Neural progenitor cell (in vitro differentiated cells): ENCODE data around the gene UGT2A3. TPM values are rescaled to one million over a fixed set of nuclear protein-coding genes. Genes with fewer than 3 reads are reported as not detected.

Source experiments
- DNase-seq: peaks from one replicate; pipeline ENCODE4 v3.0.0-alpha.2; 2016; ENCODE audit warnings: low spot score
- H2AFZ ChIP-seq: fragments of 200-600 bp; sonication (generic); replicated peaks from 2 replicates; pipeline ENCODE4 v1.6.1; 2016; ENCODE audit warnings: antibody characterized with exemption
- H3F3A ChIP-seq: fragments of 200-600 bp; sonication (generic); 2 replicates; pipeline ENCODE4 v1.6.1; 2016; ENCODE audit warnings: antibody characterized with exemption, low read depth
- H3K27ac ChIP-seq: fragments of 200-600 bp; sonication (generic); 2 replicates; pipeline ENCODE4 v1.5.1; 2016; ENCODE audit warnings: mild to moderate bottlenecking
- H3K27me3 ChIP-seq: fragments of 200-600 bp; sonication (generic); 2 replicates; pipeline ENCODE4 v1.6.1; 2016; ENCODE audit warnings: mild to moderate bottlenecking, moderate library complexity
- H3K36me3 ChIP-seq: fragments of 200-600 bp; sonication (generic); 2 replicates; pipeline ENCODE4 v1.5.1; 2016
- H3K4me1 ChIP-seq: fragments of 200-600 bp; sonication (generic); 2 replicates; pipeline ENCODE4 v1.6.1; 2016; ENCODE audit warnings: mixed run types
- H3K4me2 ChIP-seq: fragments of 200-600 bp; sonication (generic); 2 replicates; pipeline ENCODE4 v1.6.1; 2016
- H3K4me3 ChIP-seq: fragments of 200-600 bp; sonication (generic); 2 replicates; pipeline ENCODE4 v1.5.1; 2016
- H3K79me2 ChIP-seq: fragments of 200-600 bp; sonication (generic); 2 replicates; pipeline ENCODE4 v1.6.1; 2016; ENCODE audit warnings: low read depth
- H3K9ac ChIP-seq: fragments of 200-600 bp; sonication (generic); 2 replicates; pipeline ENCODE4 v1.6.1; 2016
- H3K9me3 ChIP-seq: fragments of 200-600 bp; sonication (generic); 2 replicates; pipeline ENCODE4 v1.5.1; 2016; ENCODE audit warnings: low read depth
- H4K20me1 ChIP-seq: fragments of 200-600 bp; sonication (generic); 2 replicates; pipeline ENCODE4 v1.6.1; 2016; ENCODE audit warnings: low read depth
- H3K27ac Mint-ChIP-seq: 3 replicates; pipeline ENCODE4 v1.8.0; 2021; ENCODE audit warnings: mixed read lengths
- H3K27me3 Mint-ChIP-seq: 2 replicates; pipeline ENCODE4 v1.8.0; 2022; ENCODE audit warnings: low read depth, mild to moderate bottlenecking, inconsistent platforms, moderate library complexity, mixed read lengths; ENCODE audit not compliant: insufficient read depth
- H3K36me3 Mint-ChIP-seq: 3 replicates; pipeline ENCODE4 v1.8.0; 2021; ENCODE audit warnings: mixed read lengths
- H3K4me1 Mint-ChIP-seq: 3 replicates; pipeline ENCODE4 v1.8.0; 2021; ENCODE audit warnings: mixed read lengths
- H3K4me3 Mint-ChIP-seq: 3 replicates; pipeline ENCODE4 v1.8.0; 2021; ENCODE audit warnings: mild to moderate bottlenecking, moderate library complexity, mixed read lengths
- H3K9me3 Mint-ChIP-seq: 3 replicates; pipeline ENCODE4 v1.8.0; 2020; ENCODE audit warnings: mixed read lengths
- EZH2 ChIP-seq: fragments of 200-600 bp; sonication (generic); IDR thresholded peaks from 2 replicates; pipeline ENCODE4 v1.6.1; 2017; ENCODE audit warnings: antibody characterized with exemption, mild to moderate bottlenecking, moderate library complexity
- EZH2phosphoT487 ChIP-seq: fragments of 200-600 bp; sonication (generic); IDR thresholded peaks from 2 replicates; pipeline ENCODE4 v1.6.1; 2017; ENCODE audit warnings: antibody characterized with exemption
- total RNA-seq: library from RNA; depleted of rRNA; stranded (reverse); fragments of >200 nt; gene quantifications from 2 replicates; pipeline ENCODE4 v1.2.3, GENCODE V29; 2015; ENCODE audit warnings: low replicate concordance
- TF ChIP-seq, protein P1 (sequence below): fragments of 200-600 bp; sonication (generic); IDR thresholded peaks from 2 replicates; pipeline ENCODE4 v1.5.1; 2017; ENCODE audit warnings: antibody characterized with exemption, mild to moderate bottlenecking

Gene UGT2A3
- total RNA-seq, 1 donor from 2014 or later = not detected

DNA sequence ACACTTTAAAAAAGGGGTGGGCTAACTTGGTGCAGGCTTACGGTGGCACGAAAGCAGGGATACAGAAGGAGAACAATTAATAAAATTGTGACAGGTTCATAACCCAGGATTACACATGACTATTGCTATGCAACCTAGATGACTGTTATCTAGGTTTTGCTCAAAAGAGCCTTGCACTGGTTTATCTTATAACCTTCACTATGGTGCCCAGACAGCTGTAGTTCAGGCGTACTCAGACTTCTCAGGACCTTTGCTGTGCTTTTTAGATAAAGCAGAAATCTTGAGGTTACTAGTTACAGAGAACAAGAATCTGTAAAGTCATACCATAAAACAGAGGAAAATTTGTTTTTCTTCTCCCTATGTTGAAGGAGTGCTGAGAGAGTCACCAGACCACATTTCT is 44.4 kb downstream of the UGT2A3 start:
- no peak overlapping the region for H3K27ac Mint-ChIP-seq
- no peak overlapping the region for H3K4me3 Mint-ChIP-seq
- no peaks in the 10 kb centered on the region for H3K36me3 Mint-ChIP-seq
- H3K9ac ChIP-seq = no peak overlapping the region
- no peak overlapping the region for H3K27ac ChIP-seq
- H3K36me3 ChIP-seq = no peaks in the 10 kb centered on the region
- H3K4me1 ChIP-seq = peaks cover 14% of the 10 kb centered on the region
- peak overlapping the region; percentile 97 for H2AFZ ChIP-seq
- no peak for TF ChIP-seq EZH2
- TF ChIP-seq EZH2phosphoT487 = no peak
- TF ChIP-seq, protein P1, sequence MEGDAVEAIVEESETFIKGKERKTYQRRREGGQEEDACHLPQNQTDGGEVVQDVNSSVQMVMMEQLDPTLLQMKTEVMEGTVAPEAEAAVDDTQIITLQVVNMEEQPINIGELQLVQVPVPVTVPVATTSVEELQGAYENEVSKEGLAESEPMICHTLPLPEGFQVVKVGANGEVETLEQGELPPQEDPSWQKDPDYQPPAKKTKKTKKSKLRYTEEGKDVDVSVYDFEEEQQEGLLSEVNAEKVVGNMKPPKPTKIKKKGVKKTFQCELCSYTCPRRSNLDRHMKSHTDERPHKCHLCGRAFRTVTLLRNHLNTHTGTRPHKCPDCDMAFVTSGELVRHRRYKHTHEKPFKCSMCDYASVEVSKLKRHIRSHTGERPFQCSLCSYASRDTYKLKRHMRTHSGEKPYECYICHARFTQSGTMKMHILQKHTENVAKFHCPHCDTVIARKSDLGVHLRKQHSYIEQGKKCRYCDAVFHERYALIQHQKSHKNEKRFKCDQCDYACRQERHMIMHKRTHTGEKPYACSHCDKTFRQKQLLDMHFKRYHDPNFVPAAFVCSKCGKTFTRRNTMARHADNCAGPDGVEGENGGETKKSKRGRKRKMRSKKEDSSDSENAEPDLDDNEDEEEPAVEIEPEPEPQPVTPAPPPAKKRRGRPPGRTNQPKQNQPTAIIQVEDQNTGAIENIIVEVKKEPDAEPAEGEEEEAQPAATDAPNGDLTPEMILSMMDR = no peak
- no peak overlapping the region for H3K4me3 ChIP-seq
- H3K79me2 ChIP-seq = no peaks in the 10 kb centered on the region
- H4K20me1 ChIP-seq = no peaks in the 10 kb centered on the region
- peaks cover 17% of the 10 kb centered on the region for H3F3A ChIP-seq
- no peaks in the 10 kb centered on the region for H3K9me3 Mint-ChIP-seq
- H3K4me2 ChIP-seq = no peak overlapping the region
- no peaks in the 10 kb centered on the region for H3K9me3 ChIP-seq
- H3K27me3 ChIP-seq = no peaks in the 10 kb centered on the region
- peaks cover 24% of the 10 kb centered on the region for H3K4me1 Mint-ChIP-seq
- peaks cover 3% of the 10 kb centered on the region for H3K27me3 Mint-ChIP-seq
- DNase-seq = no peak

DNA sequence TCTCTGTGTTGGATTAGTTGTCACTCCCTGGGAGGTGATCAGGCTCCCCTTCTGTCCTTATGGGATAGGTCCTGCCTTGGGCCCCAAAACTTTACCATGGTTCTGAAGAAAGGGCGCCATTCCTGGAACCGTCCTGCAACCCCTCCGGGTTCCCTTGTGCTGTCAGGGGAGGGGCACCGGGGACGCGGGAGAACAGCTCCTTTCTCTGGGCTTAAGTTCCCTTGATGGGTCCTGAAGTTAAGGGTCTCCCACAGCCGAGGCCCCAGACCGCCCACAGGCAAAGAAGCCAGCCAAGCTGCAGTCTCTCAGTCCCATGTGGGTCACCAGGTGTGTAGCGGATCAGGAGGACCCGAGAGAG is 44.8 kb downstream of the UGT2A3 start:
- Mint-ChIP-seq H3K4me1 (peaks cover 24% of the 10 kb centered on the region), H3K9me3 (no peaks in the 10 kb centered on the region), H3K27me3 (peaks cover 3% of the 10 kb centered on the region), H3K4me3 (no peak overlapping the region), H3K36me3 (no peaks in the 10 kb centered on the region), H3K27ac (no peak overlapping the region)
- Histone ChIP-seq H3F3A (peaks cover 17% of the 10 kb centered on the region), H4K20me1 (no peaks in the 10 kb centered on the region), H3K79me2 (no peaks in the 10 kb centered on the region), H3K9ac (no peak overlapping the region), H3K4me2 (peak overlapping the region; percentile 72), H3K27ac (no peak overlapping the region), H3K27me3 (no peaks in the 10 kb centered on the region), H3K9me3 (no peaks in the 10 kb centered on the region), H3K4me3 (peak overlapping the region; percentile 42), H3K4me1 (peaks cover 14% of the 10 kb centered on the region), H2AFZ (peak overlapping the region; percentile 97), H3K36me3 (no peaks in the 10 kb centered on the region)
- peak; percentile 18 for DNase-seq
- TF ChIP-seq EZH2phosphoT487 (no peak), EZH2 (no peak)
- TF ChIP-seq, protein P1 = no peak

DNA sequence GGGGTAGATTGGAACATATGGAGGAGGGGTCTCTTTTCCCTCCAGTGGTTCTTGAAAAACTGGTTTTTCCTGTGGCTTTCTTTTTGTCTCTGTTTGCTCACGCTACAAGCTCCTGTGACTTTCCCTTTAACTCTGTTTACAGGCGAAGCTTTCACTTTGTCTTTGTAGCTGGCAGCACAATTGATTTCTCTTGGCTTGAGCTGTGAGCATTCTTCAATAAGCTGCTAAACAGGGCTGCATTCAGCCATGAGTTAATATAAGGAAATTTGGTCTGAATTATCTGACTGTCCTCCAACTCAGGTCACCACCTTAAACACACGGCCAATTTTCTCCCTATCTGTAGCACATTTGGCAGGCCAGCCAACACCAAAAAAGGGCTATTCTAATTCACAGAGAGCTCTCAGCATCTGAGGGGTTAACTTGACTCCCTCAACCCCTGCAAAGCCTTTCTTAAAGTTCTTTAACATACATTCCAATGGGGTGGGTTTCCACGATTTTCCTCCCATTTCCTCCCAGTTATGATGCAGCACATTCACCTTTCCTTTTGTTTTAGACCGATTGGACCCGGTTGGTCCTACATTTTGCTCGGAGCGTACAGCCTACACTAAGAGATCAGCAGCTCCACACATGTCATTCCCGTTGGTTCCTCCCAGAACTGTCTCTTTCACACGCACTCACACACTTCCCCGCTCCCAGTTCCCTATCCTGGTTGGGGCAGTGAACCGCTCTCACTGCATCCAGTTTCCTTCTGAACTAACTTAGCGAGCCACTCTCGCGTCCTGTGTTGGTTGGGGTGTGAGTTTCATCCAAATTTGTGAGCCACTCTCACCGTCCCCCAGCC is 45.4 kb downstream of the UGT2A3 start:
- H3K36me3 ChIP-seq = no peaks in the 10 kb centered on the region
- H3K9me3 Mint-ChIP-seq = no peaks in the 10 kb centered on the region
- peaks cover 3% of the 10 kb centered on the region for H3K27me3 Mint-ChIP-seq
- no peak overlapping the region for H3K27ac ChIP-seq
- H3K36me3 Mint-ChIP-seq = no peaks in the 10 kb centered on the region
- no peaks in the 10 kb centered on the region for H4K20me1 ChIP-seq
- H3K79me2 ChIP-seq = no peaks in the 10 kb centered on the region
- no peak overlapping the region for H3K9ac ChIP-seq
- H3K4me1 Mint-ChIP-seq = peaks cover 24% of the 10 kb centered on the region
- peak overlapping the region; percentile 72 for H3K4me2 ChIP-seq
- no peak overlapping the region for H3K27ac Mint-ChIP-seq
- H2AFZ ChIP-seq = peak overlapping the region; percentile 97
- peaks cover 14% of the 10 kb centered on the region for H3K4me1 ChIP-seq
- H3F3A ChIP-seq = peaks cover 17% of the 10 kb centered on the region
- H3K27me3 ChIP-seq = no peaks in the 10 kb centered on the region
- DNase-seq = peak; percentile 54
- H3K4me3 Mint-ChIP-seq = peak overlapping the region; percentile 11
- peak overlapping the region; percentile 42 for H3K4me3 ChIP-seq
- TF ChIP-seq EZH2phosphoT487 (no peak), EZH2 (no peak)
- TF ChIP-seq, protein P1 = no peak
- no peaks in the 10 kb centered on the region for H3K9me3 ChIP-seq
